Stimulated activated CD4-positive, alpha-beta T cell treated with anti-CD3 and anti-CD28 coated beads, Interleukin-1b, Interleukin-23, amount 100 ng/mL, for 4 hours (primary cell): ENCODE results near the gene GLIPR2.
A peak's percentile ranks its signal among the peaks of the same experiment; 100 is the strongest.
"Not testable (repeated sequence)": the region's sequence is repeated elsewhere in the genome, so short reads cannot be mapped to it uniquely, and the experiment has no call there.

Source experiments
- DNase-seq, 2 donors: peaks; one replicate each; pipeline ENCODE4 v3.0.0-alpha.2; 2020; ENCODE audit warnings: low read depth in 2 of 2

Gene GLIPR2

GRCh38 chr9:36144309-36145232 lies 8.0 kb downstream of the GLIPR2 start:
- no peak for DNase-seq

- DNase-seq: no peak
Observed at GRCh38 chr9:36145970-36146369, 9.4 kb downstream of the GLIPR2 start.

GRCh38 chr9:36146651-36147050 lies 10.1 kb downstream of the GLIPR2 start:
- DNase-seq: no peak

- DNase-seq: no peak
Observed at GRCh38 chr9:36147441-36148175, 11.1 kb downstream of the GLIPR2 start.

- peak; percentile 41 to 49 for DNase-seq
Observed at GRCh38 chr9:36148311-36149051, 11.9 kb downstream of the GLIPR2 start.

- no peak for DNase-seq
Observed at GRCh38 chr9:36149197-36149596, 12.7 kb downstream of the GLIPR2 start.

- DNase-seq: no peak
Observed at GRCh38 chr9:36150574-36151315, 14.2 kb downstream of the GLIPR2 start.

GRCh38 chr9:36151316-36152210 lies 15.0 kb downstream of the GLIPR2 start:
- peak; percentile 65 to 79 for DNase-seq

- DNase-seq: no peak
Observed at GRCh38 chr9:36152741-36153438, 16.4 kb downstream of the GLIPR2 start.

GRCh38 chr9:36153746-36154145 lies 17.2 kb downstream of the GLIPR2 start:
- no peak for DNase-seq

- DNase-seq: no peak
Observed at GRCh38 chr9:36154331-36154952, 17.9 kb downstream of the GLIPR2 start.

- DNase-seq: no peak
Observed at GRCh38 chr9:36156116-36156515, 19.6 kb downstream of the GLIPR2 start.

GRCh38 chr9:36158122-36158521 lies 21.6 kb downstream of the GLIPR2 start:
- DNase-seq: no peak

GRCh38 chr9:36158917-36159316 lies 22.4 kb downstream of the GLIPR2 start:
- DNase-seq: no peak

- not testable (repeated sequence) for DNase-seq
Observed at GRCh38 chr9:36159509-36159908, 23.0 kb downstream of the GLIPR2 start.

GRCh38 chr9:36160126-36160525 lies 23.6 kb downstream of the GLIPR2 start:
- DNase-seq: not testable (repeated sequence)

- DNase-seq: no peak
Observed at GRCh38 chr9:36161187-36161586, 24.7 kb downstream of the GLIPR2 start.

- DNase-seq: no peak
Observed at GRCh38 chr9:36162211-36162738, 25.7 kb downstream of the GLIPR2 start.
